DMS53 treated with DMSO at 0.1 percent for 48 hours (cell line): ENCODE results near the gene DENND1C.
A peak's percentile ranks its signal among the peaks of the same experiment; 100 is the strongest.

Experiments used
- DNase-seq: peaks from one replicate; lab custom pipeline; 2025; ENCODE audit not compliant: unreplicated experiment; lab: John Stamatoyannopoulos, UW

Gene DENND1C

GRCh38 chr19:6479836-6480398 lies 1.7 kb downstream of the DENND1C start:
- DNase-seq = no peak

DNA sequence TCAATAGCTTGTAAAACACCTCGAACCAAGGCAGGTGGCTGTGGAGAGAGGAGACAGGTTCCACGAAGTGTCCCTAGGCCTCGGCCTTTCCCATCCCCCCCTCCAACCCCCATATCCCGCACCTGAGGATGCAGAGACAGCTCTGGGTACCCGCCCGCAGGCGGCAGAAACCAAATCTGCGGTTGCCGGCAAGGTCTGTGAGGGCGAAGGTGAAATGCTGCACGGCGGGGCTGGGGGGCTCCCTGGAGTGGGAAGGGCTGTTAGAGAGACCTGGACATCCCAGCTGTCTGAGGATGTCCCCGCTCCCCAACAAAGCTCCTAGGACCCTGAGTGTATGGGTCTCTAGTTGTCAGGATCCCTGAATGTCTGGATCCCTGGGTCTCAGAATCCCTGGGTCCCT lies 2.8 kb downstream of the DENND1C start:
- DNase-seq = no peak

- no peak for DNase-seq
These were observed 4.6 kb downstream of the DENND1C start for GRCh38 chr19:6476896-6477431.

DNA sequence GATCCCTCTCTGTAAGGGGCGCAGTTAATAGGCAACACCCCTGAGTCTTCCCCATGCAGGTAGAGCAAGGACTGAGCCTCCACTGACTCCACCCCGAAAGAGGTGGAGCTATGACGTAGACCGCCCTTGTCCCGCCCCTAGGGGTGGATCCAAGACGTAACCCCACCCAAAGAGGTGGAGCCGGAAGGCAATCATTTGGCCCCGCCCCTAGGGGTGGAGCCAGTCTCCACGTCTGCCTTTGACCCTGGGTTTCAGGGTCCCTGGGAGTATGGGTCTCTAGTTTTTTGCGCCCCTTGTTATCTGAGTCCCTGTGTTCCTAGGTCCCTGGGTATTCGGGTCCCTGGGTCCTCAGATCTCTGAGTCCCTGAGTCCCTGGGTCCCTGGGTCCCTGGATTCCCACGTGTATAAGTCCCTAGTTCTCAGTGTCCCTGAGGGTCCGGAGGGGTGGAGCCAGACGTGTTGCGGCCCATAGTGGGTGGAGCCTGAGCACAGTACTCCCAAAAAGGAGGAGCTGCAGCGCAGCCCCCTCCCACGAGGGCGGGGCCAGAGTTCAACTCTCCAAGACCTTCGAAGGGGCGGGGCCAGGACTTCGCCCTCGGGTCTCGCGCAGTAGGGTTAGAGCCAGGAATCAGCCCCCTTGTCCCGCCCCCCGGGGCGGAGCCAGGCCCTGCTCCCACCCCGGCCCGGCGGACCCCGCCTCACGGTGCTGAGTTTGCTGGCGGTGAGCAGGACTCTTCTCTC lies 5.3 kb downstream of the DENND1C start:
- no peak for DNase-seq

DNA sequence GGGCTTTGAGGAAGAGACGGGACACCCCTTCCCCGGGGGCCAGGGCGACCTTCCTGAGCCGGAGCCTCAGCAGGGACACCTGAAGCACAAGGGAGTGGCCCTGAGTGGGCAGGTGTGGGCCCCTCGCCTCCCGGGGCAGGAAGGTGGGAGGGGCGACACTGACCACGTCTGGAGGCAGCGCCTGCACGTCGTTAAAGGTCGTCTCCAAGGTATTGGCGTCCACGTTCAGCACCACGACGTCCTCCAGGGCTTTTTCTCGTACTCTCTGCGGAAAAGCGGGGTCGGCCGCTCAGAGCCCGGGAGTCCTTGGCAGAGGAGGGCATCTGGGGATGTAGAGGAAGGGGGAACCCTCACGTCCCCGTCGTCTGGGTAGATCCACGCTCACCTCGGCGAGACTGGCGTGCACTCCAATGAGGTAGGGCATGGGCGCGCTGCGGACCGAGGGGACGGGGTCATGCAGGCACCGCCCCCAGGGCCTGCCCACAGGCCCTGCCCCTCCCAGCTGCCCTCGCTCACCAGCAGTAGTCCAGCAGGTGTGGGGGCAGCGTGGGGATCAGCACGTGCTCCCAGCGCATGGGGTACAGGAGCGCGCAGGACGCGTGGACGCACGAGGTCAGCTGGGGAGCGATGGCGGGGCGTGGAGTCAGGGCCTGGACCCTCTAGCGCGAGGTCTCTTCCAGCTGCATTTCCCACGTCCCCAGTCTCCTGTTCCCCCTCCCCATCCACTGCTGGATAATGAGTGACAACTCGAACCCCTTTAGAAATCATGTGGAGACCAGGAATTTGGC lies 6.1 kb downstream of the DENND1C start:
- no peak for DNase-seq

DNA sequence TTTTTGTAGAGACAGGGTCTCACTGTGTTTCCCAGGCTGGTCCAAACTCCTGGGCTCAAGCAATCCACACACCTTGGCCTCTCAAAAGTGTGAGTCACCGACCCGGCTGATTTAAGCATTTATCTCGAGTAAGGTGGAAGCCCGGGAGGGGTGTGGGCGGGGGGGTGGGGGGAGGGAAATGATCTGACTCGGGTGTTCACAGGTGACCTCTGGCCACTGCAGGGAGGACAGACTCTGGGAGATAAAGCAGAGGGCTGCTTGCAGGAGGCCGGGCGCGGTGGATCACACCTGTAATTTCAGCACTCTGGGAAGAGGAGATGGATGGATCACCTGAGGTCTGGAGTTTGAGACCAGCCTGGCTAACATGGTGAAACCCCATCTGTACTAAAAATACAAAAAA lies 7.9 kb downstream of the DENND1C start:
- no peak for DNase-seq

DNA sequence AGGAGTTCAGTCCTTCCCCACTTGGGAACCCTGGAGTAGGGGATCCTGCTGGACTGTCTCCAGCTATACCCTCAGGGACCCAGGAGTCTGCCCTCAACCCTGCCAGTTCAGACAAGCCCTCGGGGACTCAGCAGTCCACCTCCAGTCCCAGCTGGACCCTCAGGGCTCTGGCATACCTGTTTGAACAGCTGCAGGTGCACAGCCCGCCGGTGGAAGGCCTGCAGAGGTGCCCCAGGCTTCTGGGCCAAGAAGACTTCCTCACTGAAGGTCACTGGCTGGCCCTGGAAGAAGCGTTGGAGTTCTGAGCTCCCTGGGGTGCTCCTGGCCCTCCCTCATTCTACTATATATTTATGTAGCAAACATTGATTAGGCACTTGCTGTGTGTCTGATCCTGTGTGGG lies 8.9 kb downstream of the DENND1C start:
- DNase-seq = no peak

DNA sequence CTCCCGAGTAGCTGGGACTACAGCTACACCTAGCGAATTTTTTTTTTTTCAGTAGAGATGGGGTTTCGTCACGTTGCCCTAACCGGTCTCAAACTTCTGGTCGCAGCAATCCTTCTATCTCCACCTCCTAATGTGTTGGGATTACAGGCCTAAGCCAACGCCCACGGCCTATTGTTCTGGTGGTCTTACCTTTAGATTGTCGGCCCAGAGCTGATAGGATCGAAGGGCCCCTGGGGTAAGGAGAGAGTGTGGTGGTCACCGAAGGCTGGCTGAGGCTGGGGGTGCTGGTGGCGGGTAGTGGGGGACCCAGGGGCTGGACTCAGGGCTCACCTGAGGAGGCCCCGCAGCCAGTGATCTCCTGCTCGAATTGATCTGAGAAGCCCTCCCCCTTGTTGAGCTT lies 10.5 kb downstream of the DENND1C start:
- DNase-seq = no peak

DNA sequence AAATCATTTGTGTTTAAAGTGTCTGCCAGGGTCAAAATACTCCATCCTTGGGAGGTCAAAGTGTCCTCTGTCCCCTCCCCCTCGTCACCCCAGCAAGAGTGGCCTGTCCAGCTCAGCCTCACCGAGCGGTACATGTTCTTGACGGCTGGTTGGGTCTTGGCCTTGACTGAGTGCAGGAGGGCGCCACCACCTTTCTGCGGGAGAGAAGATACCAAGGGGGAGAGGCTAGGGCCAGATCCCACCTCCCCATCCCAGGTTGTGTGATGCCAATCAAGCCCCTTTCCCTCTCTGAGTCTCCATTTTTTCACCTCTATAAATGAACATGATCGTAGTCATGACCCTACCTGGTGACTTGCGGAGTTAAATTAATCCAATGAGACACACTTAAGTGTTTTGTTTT lies 11.4 kb downstream of the DENND1C start:
- DNase-seq = no peak

DNA sequence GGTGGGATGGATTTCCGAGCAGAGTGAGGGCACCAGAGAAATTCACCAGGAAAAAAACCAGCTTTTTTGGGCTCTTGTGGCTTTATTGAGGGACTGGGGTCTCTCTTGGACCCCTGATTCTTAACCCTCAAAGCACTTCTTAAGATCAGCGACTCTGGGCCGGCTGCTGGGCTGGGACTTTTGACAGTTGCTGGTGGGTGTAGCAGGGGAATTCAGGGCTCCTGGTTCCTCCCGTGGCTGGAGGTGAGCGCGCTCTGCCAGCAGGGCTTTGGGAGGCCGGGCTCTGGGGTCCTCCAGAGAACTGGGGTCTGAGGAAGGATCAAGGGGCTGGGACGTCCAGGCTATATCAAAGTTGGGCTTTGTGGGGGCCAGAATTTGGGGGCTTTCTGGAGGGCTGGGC lies 14.2 kb downstream of the DENND1C start:
- no peak for DNase-seq

- no peak for DNase-seq
These were observed 14.9 kb downstream of the DENND1C start for GRCh38 chr19:6466526-6467248.

- DNase-seq = no peak
These were observed 15.9 kb downstream of the DENND1C start for GRCh38 chr19:6465663-6466062.

DNA sequence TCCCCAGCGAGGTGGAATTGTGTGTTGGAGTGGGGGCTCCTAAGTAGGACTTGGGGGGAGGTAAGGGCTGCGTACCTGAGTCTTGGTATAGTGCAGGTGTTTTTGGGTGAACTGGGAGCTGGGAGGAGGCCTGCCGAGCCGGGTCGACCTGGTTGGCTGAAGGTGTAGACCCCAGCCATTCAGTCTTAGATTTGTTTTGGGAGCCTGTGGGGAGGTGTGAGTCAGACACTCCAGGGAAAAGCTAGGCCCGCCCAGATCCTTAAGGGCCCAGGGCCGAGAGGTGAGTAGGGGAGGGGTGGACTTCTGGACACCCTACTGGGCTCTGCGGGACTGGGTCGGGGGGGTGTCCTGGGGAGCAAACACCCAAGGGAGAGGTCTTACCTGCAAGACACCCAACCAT lies 16.6 kb downstream of the DENND1C start:
- no peak for DNase-seq

- peak; percentile 70 for DNase-seq
These were observed 17.3 kb downstream of the DENND1C start, which contains the start of gene CRB3 for GRCh38 chr19:6464070-6464873. Gene CRB3 (plus strand): TSS chr19:6464271. CDS start chr19:6464702, 431 bp downstream.

DNA sequence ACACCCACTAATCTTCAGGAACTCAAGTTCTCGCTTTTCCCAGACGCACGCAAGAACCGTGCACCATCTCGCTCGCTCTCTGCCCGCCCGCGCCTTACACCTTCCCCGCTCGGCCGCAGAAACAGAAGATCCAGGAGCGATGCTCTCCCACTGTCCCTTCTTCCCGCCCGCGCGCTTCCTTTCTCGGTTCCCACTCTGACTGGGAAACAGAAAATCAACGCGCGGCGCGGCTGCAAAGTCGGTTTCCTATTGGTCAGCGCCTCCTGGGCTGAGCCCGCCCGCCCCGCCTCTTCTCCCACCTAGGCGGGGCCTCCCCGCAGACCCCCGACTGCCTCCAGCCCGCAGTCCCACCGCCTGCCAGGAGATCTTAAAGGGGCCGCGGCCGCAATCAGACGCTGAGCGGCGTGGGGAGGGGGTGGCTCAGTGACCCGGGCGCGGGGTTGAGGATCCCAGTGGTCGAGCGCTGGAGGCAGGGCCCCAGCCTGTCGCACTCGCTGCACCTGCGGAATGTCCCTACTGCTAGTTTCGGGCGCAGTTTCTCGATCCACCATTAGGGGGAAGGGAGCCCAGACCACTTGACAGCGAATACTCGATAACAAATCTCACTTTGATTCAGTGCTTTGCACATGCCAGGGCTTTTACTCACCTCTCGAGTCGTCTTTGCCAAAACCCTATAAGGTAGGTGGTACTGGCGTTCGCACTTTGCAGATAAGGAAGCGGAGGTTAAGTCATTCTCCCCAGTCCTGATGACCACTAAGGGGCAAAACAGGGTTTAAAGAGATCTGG lies 21.3 kb downstream of the DENND1C start:
- DNase-seq = peak; percentile 84

DNA sequence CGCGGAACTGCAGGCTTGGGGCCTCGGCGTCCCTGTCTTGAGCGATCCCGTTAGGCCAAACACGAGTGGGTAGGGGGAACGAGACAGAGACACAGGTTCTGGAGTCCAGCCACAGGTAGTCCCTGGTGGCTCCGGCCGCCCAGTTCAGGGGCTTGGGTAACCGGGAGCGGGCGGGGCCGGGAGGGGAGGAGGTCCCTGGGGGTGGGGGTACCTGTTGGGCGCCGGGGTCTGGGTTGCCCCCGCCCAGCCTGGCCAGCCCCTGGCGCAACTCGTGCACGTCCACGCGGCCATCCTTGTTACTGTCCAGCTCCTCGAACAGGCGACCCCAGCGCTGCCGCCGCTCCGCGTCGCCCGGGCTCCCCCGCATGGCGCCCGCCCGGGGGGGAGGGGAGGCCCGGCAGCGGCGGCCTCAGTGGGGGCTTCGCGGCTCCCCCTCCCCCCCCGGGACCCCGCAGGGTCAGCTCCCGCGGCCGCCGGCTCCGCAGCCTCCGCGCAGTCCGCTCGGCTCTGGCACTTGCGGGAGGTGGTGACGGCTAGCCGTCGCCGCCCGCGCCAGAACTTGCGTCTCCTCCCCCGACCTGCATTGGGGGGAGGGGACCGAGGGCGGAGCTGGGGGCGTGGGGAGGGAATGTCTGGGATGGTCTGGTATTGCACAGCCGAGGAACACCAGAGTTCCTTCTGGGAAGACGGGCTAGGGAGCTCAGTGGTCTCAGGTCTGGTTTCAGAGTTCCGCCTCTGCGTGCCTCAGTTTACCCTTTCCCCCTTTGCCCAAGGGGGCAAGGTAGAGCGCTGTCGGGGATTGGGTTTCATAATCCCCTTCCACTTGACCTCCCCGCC lies 22.1 kb downstream of the DENND1C start, which contains the start of gene SLC25A23:
SLC25A23 (minus strand) TSS at position 531 of the 837 bp plus-strand sequence; CDS start at position 367, 164 bp downstream.
- peak; percentile 34 for DNase-seq

GRCh38 chr19:6458695-6459261 lies 22.8 kb downstream of the DENND1C start:
- DNase-seq = no peak
